K562 (cell line): ENCODE data around the gene CAMK2A. TPM values are rescaled to one million over a fixed set of nuclear protein-coding genes. Genes with fewer than 3 reads are reported as not detected.

Experiments
- ATAC-seq: fragments of 200-7000 bp; cut with Tn5 transposase; 3 replicates; pipeline ENCODE4 v1.9.1; 2020; ENCODE audit warnings: moderate library complexity
- BruUV-seq: library from RNA; stranded (reverse); fragments of 400-500 nt; replicated peaks from 2 replicates; lab custom pipeline; 2021; lab: Mats Ljungman, UMichigan
- CTCF ChIA-PET: fragments of 300-600 bp; formaldehyde crosslinking; extraction: SDS; loops from one replicate; lab custom pipeline; 2021; ENCODE audit warnings: low intra/inter-chr PET ratio; lab: Yijun Ruan, JAX
- POLR2A ChIA-PET: fragments of 300-600, 350-650 bp; sonication (Branson Sonifier 250); formaldehyde crosslinking; extraction: SDS; loops from one replicate; lab custom pipeline; 2021; ENCODE audit warnings: antibody characterized with exemption, inconsistent platforms; lab: Yijun Ruan, JAX
- DNase-seq, 4 experiments: peaks; one replicate each; pipeline versions ENCODE4 v3.0.0 to v3.0.0-alpha.2; 2011 to 2018; ENCODE audit warnings: low spot score in 3 of 4, mixed read lengths in 3 of 4; ENCODE audit errors: extremely low read depth in 1 of 4
- FAIRE-seq: peaks from 2 replicates; lab custom pipeline; 2011; peaks lifted over from hg19 to GRCh38; lab: Jason Lieb, UNC
- H2AFZ ChIP-seq: 2 replicates; pipeline ENCODE4 v1.6.0; 2011; ENCODE audit warnings: low read depth, low read length, control low read depth, inconsistent platforms
- H3K27ac ChIP-seq: fragments of 200-600 bp; 3 replicates; pipeline ENCODE4 v1.8.0; 2011; ENCODE audit warnings: low read depth, mild to moderate bottlenecking, control low read depth, inconsistent platforms, low read length, moderate library complexity, mixed read lengths; ENCODE audit errors: extremely low read depth
- H3K27me3 ChIP-seq, 2 experiments: fragments of 300-600 bp in 1 of 2; 2 replicates in 1 of 2; 3 replicates in 1 of 2; pipeline versions ENCODE4 v1.6.0 to v1.8.0; 2011; ENCODE audit warnings: inconsistent platforms in 2 of 2, low read length in 2 of 2, mild to moderate bottlenecking in 1 of 2, mixed read lengths in 1 of 2, moderate library complexity in 1 of 2; ENCODE audit not compliant: control insufficient read depth in 2 of 2, insufficient read depth in 2 of 2
- H3K36me3 ChIP-seq: fragments of 300-600 bp; 3 replicates; pipeline ENCODE4 v1.8.0; 2011; ENCODE audit warnings: mild to moderate bottlenecking, low read length, inconsistent platforms; ENCODE audit not compliant: control insufficient read depth, insufficient read depth
- H3K4me1 ChIP-seq, 2 experiments: fragments of 200-600 bp in 1 of 2; replicated peaks in 1 of 2; 2 replicates in 1 of 2; 3 replicates in 1 of 2; pipeline versions ENCODE4 v1.5.1 to v1.8.0; 2011; ENCODE audit warnings: inconsistent platforms in 2 of 2, low read length in 2 of 2, mild to moderate bottlenecking in 1 of 2, mixed read lengths in 1 of 2, moderate library complexity in 1 of 2; ENCODE audit not compliant: control insufficient read depth in 2 of 2, insufficient read depth in 2 of 2
- H3K4me2 ChIP-seq: 2 replicates; pipeline ENCODE4 v1.6.1; 2011; ENCODE audit warnings: low read length, control low read depth, inconsistent platforms, mixed read lengths; ENCODE audit not compliant: insufficient read depth
- H3K4me3 ChIP-seq: fragments of 200-600 bp; sonication (generic), shearing (Covaris generic); 2 replicates; pipeline ENCODE4 v1.5.1; 2016; ENCODE audit warnings: control low read depth, inconsistent platforms
- H3K79me2 ChIP-seq: fragments of 200-600 bp; 3 replicates; pipeline ENCODE4 v1.8.0; 2011; ENCODE audit warnings: low read length, inconsistent platforms; ENCODE audit not compliant: control insufficient read depth, insufficient read depth
- H3K9ac ChIP-seq, 2 experiments: 2 replicates each; pipeline versions ENCODE4 v1.6.0 to v1.6.1; 2011; ENCODE audit warnings: low read depth in 2 of 2, low read length in 2 of 2, control low read depth in 1 of 2, inconsistent platforms in 1 of 2, mild to moderate bottlenecking in 1 of 2, mixed read lengths in 1 of 2; ENCODE audit not compliant: insufficient read depth in 1 of 2
- H3K9me1 ChIP-seq: one replicate; pipeline ENCODE4 v1.6.0; 2011; ENCODE audit warnings: inconsistent platforms, mild to moderate bottlenecking, low read length, moderate library complexity; ENCODE audit not compliant: control insufficient read depth, insufficient read depth
- H3K9me3 ChIP-seq: replicated peaks from 2 replicates; pipeline ENCODE4 v1.5.1; 2011; ENCODE audit warnings: low read depth, low read length, inconsistent platforms; ENCODE audit not compliant: control insufficient read depth, insufficient read depth
- H4K20me1 ChIP-seq: replicated peaks from 2 replicates; pipeline ENCODE4 v1.6.1; 2011; ENCODE audit warnings: low read length, inconsistent platforms, mixed read lengths; ENCODE audit not compliant: control insufficient read depth, insufficient read depth
- NFIC ChIP-seq: fragments of 450-650 bp; IDR thresholded peaks from 2 replicates; pipeline ENCODE4 v1.6.1; 2017; ENCODE audit warnings: mild to moderate bottlenecking, inconsistent platforms
- NFIX ChIP-seq: fragments of 250-450 bp; sonication (Bioruptor Pico); IDR thresholded peaks from 2 replicates; pipeline ENCODE4 v1.4.0; 2020; ENCODE audit warnings: low read depth, mild to moderate bottlenecking, moderate library complexity
- SP2 ChIP-seq: IDR thresholded peaks from 2 replicates; pipeline ENCODE4 v1.6.1; 2011; ENCODE audit warnings: mild to moderate bottlenecking, low read depth, low read length, moderate library complexity; ENCODE audit not compliant: poor library complexity, severe bottlenecking; ENCODE audit errors: extremely low read depth
- ZNF224 ChIP-seq: sonication (generic); formaldehyde crosslinking; IDR thresholded peaks from 2 replicates; pipeline ENCODE4 v1.8.0; 2022; ENCODE audit warnings: mild to moderate bottlenecking, missing genetic modification reagents
- ZNF511 ChIP-seq: sonication (generic); formaldehyde crosslinking; IDR thresholded peaks from 2 replicates; pipeline ENCODE4 v1.8.0; 2022; ENCODE audit warnings: mild to moderate bottlenecking, missing genetic modification reagents
- WGBS: fragments of 100-300 bp; shearing (Covaris generic); methylation state at CpG from one replicate; pipeline ENCODE4 v1.1.6; 2016; ENCODE audit warnings: low coverage, mixed read lengths; ENCODE audit not compliant: insufficient coverage; ENCODE audit errors: missing lambda C conversion rate; 5-methylcytosine and 5-hydroxymethylcytosine counted together
- in situ Hi-C: fragments of 300-500 bp; cut with MboI; formaldehyde crosslinking; loops from 4 replicates; pipeline ENCODE4 v1.15.0; 2018; ENCODE audit warnings: inconsistent platforms, mixed read lengths
- intact Hi-C: fragments of 100-400 bp; cut with micrococcal nuclease; formaldehyde crosslinking; loops from 2 replicates; pipeline ENCODE4 v1.14.2; 2022
- polyA plus RNA-seq, 8 experiments: library from polyadenylated mRNA; depleted of rRNA in 4 of 8; stranded (reverse) in 5 of 8; unstranded in 3 of 8; fragments of >200 nt; fragmentation: Nextera tagmentation in 2 of 8; fragmentation: Illumina TruSeq in 1 of 8; extraction: Ambion mirVana in 2 of 8; extraction: Trizol in 1 of 8; gene quantifications; 2 replicates each; pipeline versions ENCODE4 v1.2.1 to v1.2.3, GENCODE V29; 2011 to 2014; ENCODE audit warnings: inconsistent platforms in 1 of 8, missing spikeins in 1 of 8
- total RNA-seq, 7 experiments: library from RNA; depleted of rRNA in 6 of 7; stranded (reverse); fragments of >200 nt in 6 of 7; fragmentation: Illumina TruSeq in 2 of 7; extraction: Trizol in 2 of 7; gene quantifications; 2 replicates each; pipeline versions ENCODE4 v1.2.1 to v1.2.3, GENCODE V29; 2011 to 2021; ENCODE audit warnings: low replicate concordance in 1 of 7

CAMK2A gene
- total and polyA plus RNA-seq, 9 of the 15 experiments (the other 6 are each of a cell fraction or from before 2014, with no cell fraction given) = 0.01 to 0.18 (median 0.04) TPM; not detected in 6

GRCh38 chr5:150278916-150279315 lies 10.7 kb downstream of the CAMK2A start (continued):
- TF ChIP-seq NFIX (CRISPR knock-in tag) = no peak
- no peak for TF ChIP-seq ZNF511 (CRISPR knock-in tag)
- TF ChIP-seq SP2 = no peak

- Histone ChIP-seq H4K20me1 (no peaks in the 10 kb centered on the region), H3K27me3 (peaks cover 17 to 41% of the 10 kb centered on the region in 2 experiments; a peak in 4 of 5 replicates), H3K27ac (no peak overlapping the region), H3K79me2 (no peaks in the 10 kb centered on the region), H3K9me1 (no peaks in the 10 kb centered on the region), H3K4me2 (no peak overlapping the region), H3K36me3 (no peaks in the 10 kb centered on the region), H3K4me3 (no peak overlapping the region), H3K4me1 (peaks cover 3 to 8% of the 10 kb centered on the region in 2 experiments; a peak in 4 of 5 replicates), H3K9me3 (no peaks in the 10 kb centered on the region), H2AFZ (no peak overlapping the region), H3K9ac (no peak overlapping the region)
- intact Hi-C loops = no loop called here
- WGBS = 7% methylated on average over 5 of the region's 7 CpGs
- FAIRE-seq (no peak), DNase-seq (no peak), ATAC-seq (no peak)
- POLR2A ChIA-PET = interaction anchor here (0.6 kb wide), 1 partner anchor 12 kb away, joined by 4 read pairs; no protein-coding TSS in a partner anchor
- CTCF ChIA-PET = no interaction called here
- in situ Hi-C loops = no loop called here
- TF ChIP-seq NFIC = peak; percentile 47
- TF ChIP-seq ZNF224 (CRISPR knock-in tag) = no peak
- BruUV-seq = no TSS peak
Observed at GRCh38 chr5:150278046-150278730, 11.4 kb downstream of the CAMK2A start.
